GM12801 (cell line): ENCODE data around the gene ZNF853.

Experiments used
- CTCF ChIP-seq: IDR thresholded peaks from one replicate; pipeline ENCODE4 v1.5.1; 2011; ENCODE audit warnings: control low read depth; ENCODE audit not compliant: insufficient read length; ENCODE audit errors: extremely low read depth

The ZNF853 gene

DNA sequence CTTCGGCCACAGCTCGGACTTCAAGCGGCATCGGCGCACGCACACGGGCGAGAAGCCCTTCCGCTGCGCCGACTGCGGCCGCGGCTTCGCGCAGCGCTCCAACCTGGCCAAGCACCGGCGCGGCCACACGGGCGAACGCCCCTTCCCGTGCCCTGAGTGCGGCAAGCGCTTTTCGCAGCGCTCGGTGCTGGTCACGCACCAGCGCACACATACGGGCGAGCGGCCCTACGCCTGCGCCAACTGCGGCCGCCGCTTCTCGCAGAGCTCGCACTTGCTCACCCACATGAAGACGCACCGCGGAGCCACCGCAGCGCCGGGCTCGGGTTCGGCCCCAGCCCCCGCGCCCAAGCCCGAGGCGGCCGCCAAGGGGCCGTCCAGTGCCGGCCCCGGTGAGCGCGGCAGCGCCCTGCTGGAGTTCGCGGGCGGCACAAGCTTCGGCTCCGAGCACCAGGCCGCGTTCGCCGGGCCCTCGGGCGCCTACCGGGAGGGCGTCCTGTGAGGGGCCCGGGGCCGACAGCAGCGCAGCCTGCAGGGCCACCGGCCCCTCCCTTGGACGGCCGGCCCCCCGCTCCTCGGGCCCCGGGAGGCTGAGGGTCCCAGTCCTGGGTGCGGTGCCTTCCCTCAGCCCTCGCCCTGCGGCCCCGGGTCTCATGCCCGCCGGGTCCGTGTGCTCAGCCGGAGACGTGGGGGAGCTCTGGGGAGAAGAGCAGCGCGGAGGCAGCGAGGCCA lies 38.9 kb downstream of the ZNF853 start:
- TF ChIP-seq CTCF, result no peak

- TF ChIP-seq CTCF, result no peak
Observed at GRCh38 chr7:6654842-6655610, 39.6 kb downstream of the ZNF853 start.

DNA sequence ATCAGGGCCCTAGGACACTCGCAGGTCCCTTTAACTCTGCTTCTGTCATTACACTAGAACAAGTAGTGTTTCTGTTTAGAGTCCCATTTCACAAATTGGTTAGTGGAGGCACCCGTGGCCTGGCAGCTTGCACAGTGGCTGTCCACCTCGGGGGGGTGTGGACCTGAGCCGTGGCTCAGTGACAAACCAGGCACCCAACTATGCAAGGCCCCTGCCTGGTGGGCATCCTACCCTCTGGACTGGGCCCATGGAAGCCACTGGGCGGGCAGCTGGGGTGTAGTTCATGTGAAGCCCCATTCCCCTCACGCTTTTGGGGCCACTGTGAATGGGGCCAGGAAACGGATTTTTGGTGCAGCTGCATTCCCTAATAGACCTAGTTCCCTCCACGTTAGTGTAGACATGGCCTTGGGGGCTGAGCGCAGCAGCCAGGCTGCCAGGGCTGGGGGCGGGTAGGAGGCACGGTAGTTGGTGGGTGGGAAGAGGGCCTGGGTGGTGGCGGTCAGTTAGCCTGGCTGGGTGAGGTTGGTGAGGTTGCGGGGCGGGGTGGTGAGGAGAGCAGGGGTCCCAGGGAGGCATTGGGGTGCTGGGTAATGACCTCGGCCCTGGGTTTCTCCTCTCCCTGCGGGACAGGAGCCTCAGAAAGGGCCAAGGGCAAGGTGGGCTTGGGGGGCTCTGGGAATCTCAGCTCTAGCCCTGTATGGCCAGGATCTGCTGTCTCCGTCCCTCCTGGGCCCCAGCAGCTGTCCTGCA lies 40.4 kb downstream of the ZNF853 start:
- TF ChIP-seq CTCF, result no peak

DNA sequence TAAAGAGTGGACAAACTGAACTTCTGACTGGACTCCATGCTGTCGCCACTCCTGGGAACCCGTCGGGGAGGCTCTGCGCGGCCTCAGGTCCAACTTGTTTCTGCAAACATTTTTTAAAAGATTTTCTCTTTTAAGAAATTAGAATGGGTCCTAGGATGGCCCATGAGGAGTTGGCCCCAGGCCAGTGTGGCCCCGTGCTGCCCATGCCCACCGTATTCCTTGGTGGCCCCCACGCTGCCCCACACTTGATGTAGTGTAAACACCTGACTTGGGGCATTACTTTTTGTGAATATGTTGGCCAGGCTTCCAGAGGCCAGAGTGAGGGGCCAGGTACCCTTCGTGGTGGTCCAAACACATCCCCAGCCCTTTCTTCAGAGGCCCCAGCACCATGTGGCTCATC lies 41.0 kb downstream of the ZNF853 start:
- no peak for TF ChIP-seq CTCF

- TF ChIP-seq CTCF, result no peak
Observed at GRCh38 chr7:6658618-6659345, 43.4 kb downstream of the ZNF853 start.
